ENCODE data around the gene IL2RG.

Gene IL2RG

GRCh38 chrX:71111921-71112431, 599 bp upstream of the IL2RG start:
- DNase-seq (ENCODE audit: low read depth, low spot score) = peak; percentile 71
- peak overlapping the region; percentile 87 for H3K4me3 ChIP-seq (ENCODE audit: low read length)

DNA sequence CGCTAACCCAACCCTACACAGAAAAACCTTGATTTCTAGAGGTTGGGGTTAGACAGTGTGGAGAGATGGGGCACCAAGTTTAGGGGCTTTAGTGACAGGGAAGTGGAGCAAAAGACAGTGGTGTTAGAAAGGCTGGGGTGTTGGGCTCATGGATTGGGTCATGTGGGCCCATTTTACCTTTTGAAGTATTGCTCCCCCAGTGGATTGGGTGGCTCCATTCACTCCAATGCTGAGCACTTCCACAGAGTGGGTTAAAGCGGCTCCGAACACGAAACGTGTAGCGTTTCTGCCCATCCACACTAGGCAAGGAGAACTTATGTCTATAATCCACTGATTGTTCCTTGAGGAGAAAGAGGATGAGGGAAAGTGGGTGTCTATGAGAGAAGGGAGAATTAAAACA, 2.3 kb downstream of the IL2RG start:
- peak overlapping the region; percentile 87 for H3K4me3 ChIP-seq (ENCODE audit: low read length)

DNA sequence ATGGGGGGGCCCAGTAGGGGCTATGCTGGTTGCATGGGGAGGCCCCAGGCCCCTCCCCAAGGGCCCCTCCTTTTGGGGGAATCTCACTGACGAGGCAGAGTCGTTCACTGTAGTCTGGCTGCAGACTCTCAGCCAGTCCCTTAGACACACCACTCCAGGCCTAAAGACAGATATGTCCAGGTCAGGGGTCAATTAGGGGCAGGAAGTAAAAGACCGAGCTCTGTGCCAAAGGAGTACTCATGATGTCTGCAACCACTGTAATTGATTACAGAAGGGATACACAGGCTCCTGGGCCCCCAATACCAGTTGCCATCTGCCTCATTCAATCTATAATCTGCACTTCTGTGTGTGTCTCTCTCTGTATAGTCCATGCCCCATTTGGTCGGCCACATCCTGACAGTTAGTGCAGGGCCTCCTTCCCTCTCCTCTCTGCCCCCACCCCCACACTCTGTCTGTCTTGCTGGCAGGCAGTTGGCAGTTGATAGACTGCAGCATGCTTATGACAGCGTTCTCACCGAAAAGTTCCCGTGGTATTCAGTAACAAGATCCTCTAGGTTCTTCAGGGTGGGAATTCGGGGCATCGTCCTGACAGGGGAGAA, 3.5 kb downstream of the IL2RG start:
- peak; percentile 81 for DNase-seq (ENCODE audit: low read depth, low spot score)
- H3K4me3 ChIP-seq (ENCODE audit: low read length) = peak overlapping the region; percentile 87

More for the DNA sequence above, 2.3 kb downstream of the IL2RG start:
- no peak for DNase-seq (ENCODE audit: low read depth, low spot score)

GRCh38 chrX:71107245-71107644, 4.1 kb downstream of the IL2RG start:
- DNase-seq (ENCODE audit: low read depth, low spot score) = no peak
- peak overlapping the region; percentile 87; the same call in 1 of the 2 replicates for H3K4me3 ChIP-seq (ENCODE audit: low read length)

DNA sequence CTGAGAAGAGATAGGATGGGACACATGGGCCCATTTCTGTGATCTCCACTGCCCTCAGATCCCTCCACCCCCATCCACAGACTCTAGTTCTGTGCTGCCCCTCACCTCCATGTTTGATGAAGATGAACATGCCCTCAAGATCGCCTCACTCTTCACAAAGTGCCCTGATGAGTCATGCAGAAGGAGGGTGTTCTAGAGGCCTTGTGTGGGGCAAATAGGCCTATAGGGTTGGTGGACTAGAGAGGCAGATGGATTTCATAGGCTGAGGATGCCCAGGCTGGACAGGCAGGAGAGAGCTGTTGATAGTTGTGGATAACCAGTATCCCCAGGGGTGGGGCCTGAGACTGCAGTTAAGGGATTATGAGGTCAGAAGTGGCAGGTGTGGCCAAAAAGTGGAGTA, 5.0 kb downstream of the IL2RG start, which contains the start of gene CXorf65:
TSS of gene CXorf65 (minus strand) at position 314 of the 400 bp plus-strand sequence. CDS start at position 130, 184 bp downstream.
- peak within 1 kb of the TSS; percentile 87 for H3K4me3 ChIP-seq (ENCODE audit: low read length)
- no peak for DNase-seq (ENCODE audit: low read depth, low spot score)

DNA sequence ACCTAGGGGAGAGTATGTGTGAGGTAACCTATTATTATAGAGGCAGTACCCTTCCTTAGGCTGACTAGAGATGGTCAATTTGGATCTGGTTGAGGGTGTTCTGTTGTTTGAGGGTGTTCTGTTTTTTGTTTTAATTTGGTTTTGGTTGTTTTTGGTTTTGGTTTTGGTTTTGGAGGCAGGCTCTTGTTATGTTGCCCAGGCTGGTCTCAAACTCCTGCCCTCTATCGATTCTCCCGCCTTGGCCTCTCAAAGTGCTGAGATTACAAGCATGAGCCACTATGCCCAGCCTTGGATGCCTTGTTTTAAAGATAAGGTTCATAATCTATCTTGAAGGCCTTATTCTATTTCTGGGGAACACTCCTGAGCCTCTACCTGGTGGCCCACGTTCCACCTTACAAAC, 5.7 kb downstream of the IL2RG start:
- DNase-seq (ENCODE audit: low read depth, low spot score) = no peak
- no peak overlapping the region for H3K4me3 ChIP-seq (ENCODE audit: low read length)

- H3K4me3 ChIP-seq (ENCODE audit: low read length) = peak overlapping the region; percentile 53
- peak; percentile 86 for DNase-seq (ENCODE audit: low read depth, low spot score)
Measured at GRCh38 chrX:71103110-71103983, 8.0 kb downstream of the IL2RG start.

DNA sequence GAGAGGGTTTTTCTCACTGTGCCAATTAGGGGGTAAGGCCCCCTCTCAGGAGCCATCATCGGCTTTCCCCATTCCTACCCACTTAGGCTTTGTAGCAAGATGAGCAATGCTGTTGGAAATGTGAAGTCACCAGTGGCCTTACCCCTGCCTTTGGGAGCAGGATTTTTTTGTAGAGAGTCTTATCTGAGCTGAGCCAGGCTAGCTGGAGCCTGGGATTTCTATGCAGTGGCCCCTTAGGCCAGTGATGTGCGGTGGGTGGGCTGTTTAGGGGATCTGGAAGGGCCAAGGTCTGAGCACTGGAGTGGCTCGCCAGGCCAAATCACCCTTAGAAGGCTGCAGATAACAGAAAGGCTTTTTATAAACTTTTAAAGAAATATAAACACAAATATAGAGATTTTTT, 9.1 kb downstream of the IL2RG start:
- H3K4me3 ChIP-seq (ENCODE audit: low read length) = no peak overlapping the region
- DNase-seq (ENCODE audit: low read depth, low spot score) = no peak

DNA sequence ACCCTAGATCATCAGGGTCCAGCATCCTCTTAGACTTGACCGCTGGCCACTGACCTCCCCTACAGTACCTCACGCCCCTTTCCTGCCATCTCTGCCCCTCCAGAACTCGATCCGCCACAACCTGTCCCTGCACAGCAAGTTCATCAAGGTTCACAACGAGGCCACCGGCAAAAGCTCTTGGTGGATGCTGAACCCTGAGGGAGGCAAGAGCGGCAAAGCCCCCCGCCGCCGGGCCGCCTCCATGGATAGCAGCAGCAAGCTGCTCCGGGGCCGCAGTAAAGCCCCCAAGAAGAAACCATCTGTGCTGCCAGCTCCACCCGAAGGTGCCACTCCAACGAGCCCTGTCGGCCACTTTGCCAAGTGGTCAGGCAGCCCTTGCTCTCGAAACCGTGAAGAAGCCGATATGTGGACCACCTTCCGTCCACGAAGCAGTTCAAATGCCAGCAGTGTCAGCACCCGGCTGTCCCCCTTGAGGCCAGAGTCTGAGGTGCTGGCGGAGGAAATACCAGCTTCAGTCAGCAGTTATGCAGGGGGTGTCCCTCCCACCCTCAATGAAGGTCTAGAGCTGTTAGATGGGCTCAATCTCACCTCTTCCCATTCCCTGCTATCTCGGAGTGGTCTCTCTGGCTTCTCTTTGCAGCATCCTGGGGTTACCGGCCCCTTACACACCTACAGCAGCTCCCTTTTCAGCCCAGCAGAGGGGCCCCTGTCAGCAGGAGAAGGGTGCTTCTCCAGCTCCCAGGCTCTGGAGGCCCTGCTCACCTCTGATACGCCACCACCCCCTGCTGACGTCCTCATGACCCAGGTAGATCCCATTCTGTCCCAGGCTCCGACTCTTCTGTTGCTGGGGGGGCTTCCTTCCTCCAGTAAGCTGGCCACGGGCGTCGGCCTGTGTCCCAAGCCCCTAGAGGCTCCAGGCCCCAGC, 10.5 kb downstream of the IL2RG start:
- H3K4me3 ChIP-seq (ENCODE audit: low read length) = no peak overlapping the region
- no peak for DNase-seq (ENCODE audit: low read depth, low spot score)

- H3K4me3 ChIP-seq (ENCODE audit: low read length) = no peak overlapping the region
- DNase-seq (ENCODE audit: low read depth, low spot score) = no peak
Measured at GRCh38 chrX:71099736-71100135, 11.6 kb downstream of the IL2RG start.

DNA sequence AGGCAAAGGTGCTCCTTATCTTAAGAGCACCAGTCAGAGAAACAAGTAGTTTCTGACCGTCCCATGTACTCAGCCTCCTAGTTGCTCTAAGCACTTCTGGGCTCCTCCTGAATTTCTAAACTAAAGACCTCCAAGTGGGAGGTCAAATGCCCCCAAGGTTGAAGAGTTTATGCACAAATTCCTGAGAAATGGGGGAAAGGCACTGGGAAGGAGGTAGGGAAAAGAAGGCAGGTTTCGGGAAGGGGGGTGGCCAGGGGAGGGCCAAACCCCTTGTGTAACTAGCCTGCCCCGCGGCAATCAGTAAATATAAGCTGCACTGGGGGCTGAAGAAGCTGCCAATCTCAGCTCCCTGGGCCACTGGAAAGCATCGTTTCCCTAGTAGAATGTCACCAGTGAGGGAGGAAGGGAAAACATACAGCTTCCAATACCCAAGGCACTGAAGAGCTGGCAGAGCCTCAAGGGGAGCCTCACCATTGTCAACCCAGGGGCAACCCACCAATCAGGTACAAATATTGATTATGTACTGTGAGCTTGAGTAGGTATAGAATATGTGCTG, 12.3 kb downstream of the IL2RG start:
- H3K4me3 ChIP-seq (ENCODE audit: low read length) = no peak overlapping the region
- no peak for DNase-seq (ENCODE audit: low read depth, low spot score)

DNA sequence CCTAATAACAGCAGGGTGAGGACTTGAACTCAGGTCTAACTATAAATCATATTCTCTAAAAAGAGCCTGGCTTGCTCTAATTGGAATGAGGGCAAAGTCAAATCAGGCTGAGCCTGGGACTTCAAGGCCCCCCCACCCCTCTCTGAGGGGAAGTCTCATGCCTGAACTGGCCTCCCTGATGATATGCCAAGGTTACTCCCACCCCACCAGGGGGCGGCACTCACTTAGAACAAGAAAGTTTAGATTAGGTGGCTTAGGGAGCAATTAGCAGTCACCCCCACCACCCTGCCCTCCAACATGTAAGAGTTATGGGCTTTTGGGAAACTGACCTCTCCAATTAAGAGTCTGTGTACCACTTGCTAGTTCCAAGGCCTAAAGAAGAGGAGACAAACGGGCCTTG, 13.1 kb downstream of the IL2RG start:
- DNase-seq (ENCODE audit: low read depth, low spot score) = peak; percentile 64
- H3K4me3 ChIP-seq (ENCODE audit: low read length) = no peak overlapping the region

DNA sequence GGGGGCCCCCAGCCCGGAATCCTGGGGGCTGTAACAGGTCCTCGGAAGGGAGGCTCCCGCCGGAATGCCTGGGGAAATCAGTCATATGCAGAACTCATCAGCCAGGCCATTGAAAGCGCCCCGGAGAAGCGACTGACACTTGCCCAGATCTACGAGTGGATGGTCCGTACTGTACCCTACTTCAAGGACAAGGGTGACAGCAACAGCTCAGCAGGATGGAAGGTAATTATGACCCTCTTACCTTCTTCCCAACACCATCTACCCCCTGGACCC, 14.7 kb downstream of the IL2RG start:
- DNase-seq (ENCODE audit: low read depth, low spot score) = no peak
- peak overlapping the region; percentile 56 for H3K4me3 ChIP-seq (ENCODE audit: low read length)

DNA sequence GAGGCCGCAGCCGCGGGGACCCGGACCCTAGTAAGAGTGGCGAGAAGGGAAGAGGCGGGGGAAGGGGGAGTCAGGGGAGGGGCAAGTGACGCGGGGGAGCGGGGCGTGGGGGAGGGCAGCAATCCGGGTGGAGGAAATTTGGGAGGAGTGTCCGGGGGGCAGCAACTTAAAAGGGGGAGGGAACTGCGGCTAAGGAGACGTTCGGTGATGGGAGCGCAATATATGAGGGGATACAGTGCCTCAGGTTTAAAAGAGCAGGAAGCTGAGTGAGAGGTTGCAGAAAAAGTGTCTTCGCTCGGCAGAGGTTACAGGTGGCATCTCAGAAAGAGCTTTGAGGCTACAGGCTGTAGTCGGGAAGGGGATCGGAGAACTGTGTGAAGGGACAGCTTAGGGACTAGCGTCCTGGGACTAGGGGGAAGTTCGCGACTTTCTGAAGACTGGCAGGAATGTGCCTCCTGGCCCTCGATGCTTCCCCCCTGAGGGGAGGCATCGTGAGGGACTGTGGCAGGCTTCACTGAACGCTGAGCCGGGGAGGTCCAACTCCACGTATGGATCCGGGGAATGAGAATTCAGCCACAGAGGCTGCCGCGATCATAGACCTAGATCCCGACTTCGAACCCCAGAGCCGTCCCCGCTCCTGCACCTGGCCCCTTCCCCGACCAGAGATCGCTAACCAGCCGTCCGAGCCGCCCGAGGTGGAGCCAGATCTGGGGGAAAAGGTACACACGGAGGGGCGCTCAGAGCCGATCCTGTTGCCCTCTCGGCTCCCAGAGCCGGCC, 15.2 kb downstream of the IL2RG start:
- peak overlapping the region; percentile 56 for H3K4me3 ChIP-seq (ENCODE audit: low read length)
- DNase-seq (ENCODE audit: low read depth, low spot score) = peak; percentile 78

DNA sequence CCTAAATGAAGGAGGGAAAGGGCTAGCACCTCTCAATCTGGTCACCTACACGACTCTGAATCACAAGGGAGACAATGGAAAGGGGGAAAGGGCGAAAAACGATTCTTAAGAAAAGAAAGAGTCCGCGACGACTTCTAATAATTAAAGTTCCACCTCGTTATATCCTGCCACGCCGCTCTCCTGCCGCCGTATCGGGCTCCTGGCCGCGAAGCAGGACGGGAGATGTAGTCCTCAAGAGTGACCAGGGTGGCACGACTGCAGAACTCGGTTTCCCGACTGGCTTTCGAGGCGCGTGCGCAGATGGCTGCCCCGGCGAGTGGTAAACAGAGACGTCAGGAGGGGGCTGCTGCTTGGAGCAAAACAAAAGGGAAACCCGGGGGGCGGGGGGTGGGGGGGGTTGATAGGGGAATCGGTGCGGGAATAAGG, 15.8 kb downstream of the IL2RG start, which contains the start of gene FOXO4:
TSS of gene FOXO4 (plus strand) at position 297 of the 426 bp plus-strand sequence. CDS start 678 bp downstream, outside the sequence.
- DNase-seq (ENCODE audit: low read depth, low spot score) = peak; percentile 82
- H3K4me3 ChIP-seq (ENCODE audit: low read length) = peak within 1 kb of the TSS; percentile 56

DNA sequence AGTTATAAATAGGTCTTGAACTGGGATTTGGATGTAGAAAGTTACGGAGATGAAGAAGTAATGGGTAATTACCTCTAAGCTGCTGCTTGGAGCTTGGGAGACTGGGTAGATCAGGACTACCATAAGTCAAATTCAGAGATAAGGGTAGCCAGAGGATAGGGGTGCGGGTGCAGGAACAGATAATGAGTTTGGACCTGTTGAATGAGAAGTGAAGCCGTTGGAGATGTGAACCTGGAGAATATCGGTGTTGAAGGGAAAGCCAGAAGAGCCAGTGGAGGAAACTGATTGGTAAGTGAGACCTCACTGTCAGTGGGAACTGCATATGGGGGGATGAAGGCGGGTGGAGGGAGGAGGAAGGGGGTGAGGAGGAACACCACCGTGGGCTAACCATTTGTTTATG, 16.3 kb downstream of the IL2RG start:
- DNase-seq (ENCODE audit: low read depth, low spot score) = no peak
- H3K4me3 ChIP-seq (ENCODE audit: low read length) = peak overlapping the region; percentile 56

- DNase-seq (ENCODE audit: low read depth, low spot score) = no peak
- no peak overlapping the region for H3K4me3 ChIP-seq (ENCODE audit: low read length)
Measured at GRCh38 chrX:71091263-71091662, 20.1 kb downstream of the IL2RG start.

- DNase-seq (ENCODE audit: low read depth, low spot score) = no peak
- H3K4me3 ChIP-seq (ENCODE audit: low read length) = no peak overlapping the region
Measured at GRCh38 chrX:71085900-71086299, 25.5 kb downstream of the IL2RG start.
